Kidney (tissue), 14 donors: Measurements from ENCODE around the gene FLT4. TPM values are rescaled to one million over a fixed set of nuclear protein-coding genes. Genes with fewer than 3 reads are reported as not detected.

Source experiments
- DNase-seq, 5 donors: peaks; one replicate each; pipeline ENCODE4 v3.0.0-alpha.2; 2013 to 2020
- FAIRE-seq: peaks from 2 replicates; lab custom pipeline; 2012; peaks lifted over from hg19 to GRCh38; lab: Jason Lieb, UNC
- H3K27ac ChIP-seq, 2 donors: one replicate each; pipeline ENCODE4 v1.7.0; 2013; ENCODE audit warnings: low read depth in 2 of 2, low read length in 2 of 2, inconsistent platforms in 1 of 2
- H3K27me3 ChIP-seq: one replicate; pipeline ENCODE4 v1.7.1; 2013; ENCODE audit warnings: low read length, inconsistent platforms; ENCODE audit not compliant: control insufficient read depth, insufficient read depth
- H3K36me3 ChIP-seq, 3 donors: one replicate each; pipeline versions ENCODE4 v1.7.0 to v1.7.1; 2013; ENCODE audit warnings: low read length in 3 of 3, control low read depth in 1 of 3, inconsistent platforms in 1 of 3; ENCODE audit not compliant: insufficient read depth in 3 of 3, control insufficient read depth in 2 of 3
- H3K4me1 ChIP-seq, 3 donors: one replicate each; pipeline versions ENCODE4 v1.7.0 to v1.7.1; 2013; ENCODE audit warnings: low read length in 3 of 3, inconsistent platforms in 1 of 3, low read depth in 1 of 3; ENCODE audit not compliant: control insufficient read depth in 2 of 3, insufficient read depth in 2 of 3
- H3K4me3 ChIP-seq, 3 donors: one replicate each; pipeline versions ENCODE4 v1.7.0 to v1.8.1; 2013; ENCODE audit warnings: low read length in 3 of 3, control low read depth in 1 of 3, inconsistent platforms in 1 of 3
- H3K9ac ChIP-seq, 3 donors: one replicate each; pipeline versions ENCODE4 v1.7.0 to v1.7.1; 2013; ENCODE audit warnings: low read length in 3 of 3, control low read depth in 1 of 3, inconsistent platforms in 1 of 3
- H3K9me3 ChIP-seq, 3 donors: one replicate each; pipeline versions ENCODE4 v1.7.0 to v1.7.1; 2013; ENCODE audit warnings: low read length in 3 of 3, control low read depth in 1 of 3, inconsistent platforms in 1 of 3; ENCODE audit not compliant: control insufficient read depth in 2 of 3, insufficient read depth in 1 of 3
- intact Hi-C: fragments of 100-400 bp; cut with DNase I; formaldehyde crosslinking; loops from one replicate; pipeline ENCODE4 v1.11.1; 2022
- polyA plus RNA-seq: library from polyadenylated mRNA; stranded (reverse); fragments of 350-450 nt; fragmentation: Illumina TruSeq; extraction: RNeasy Lipid Tissue Mini Kit (QIAGEN cat#74804); gene quantifications from one replicate; pipeline ENCODE4 v1.2.3, GENCODE V29; 2014; ENCODE audit warnings: low read depth, low replicate concordance; ENCODE audit not compliant: insufficient read depth
- total RNA-seq: library from RNA; stranded (reverse); fragmentation: NEBNext Ultra II Directional; extraction: Animal tissue kit (Norgen Biotek cat#: 25700); gene quantifications from one replicate; pipeline ENCODE4 v1.2.1, GENCODE V29; 2021
- TF ChIP-seq, protein P1 (sequence below): IDR thresholded peaks from 3 replicates; pipeline ENCODE4 v1.5.1; 2012; ENCODE audit warnings: mild to moderate bottlenecking, moderate library complexity, borderline replicate concordance; ENCODE audit not compliant: insufficient read depth; ENCODE audit errors: extremely low read depth
- donor health status: control.
- donor health status: control.
- donor health status: control.
- donor health status: control.
- donor health status: control.
- donor health status: DM: yes; HTN: yes; CAD: no.
- donor health status: Normal renal cell carcinoma (clear cell type).

FLT4 gene
- total and polyA plus RNA-seq, 2 donors from 2014 or later: 6.9 to 29.4 TPM

GRCh38 chr5:180563994-180564393, 85.4 kb downstream of the FLT4 start:
- Histone ChIP-seq H3K4me1 (no peaks in the 10 kb centered on the region), H3K9ac (no peak overlapping the region), H3K27me3 (no peaks in the 10 kb centered on the region), H3K9me3 (no peaks in the 10 kb centered on the region), H3K4me3 (no peak overlapping the region), H3K36me3 (peaks cover 8 to 20% (median 9%) of the 10 kb centered on the region in 3 donors), H3K27ac (no peak overlapping the region)
- DNase-seq: no peak
- intact Hi-C loops: no loop called here
- TF ChIP-seq, protein P1, sequence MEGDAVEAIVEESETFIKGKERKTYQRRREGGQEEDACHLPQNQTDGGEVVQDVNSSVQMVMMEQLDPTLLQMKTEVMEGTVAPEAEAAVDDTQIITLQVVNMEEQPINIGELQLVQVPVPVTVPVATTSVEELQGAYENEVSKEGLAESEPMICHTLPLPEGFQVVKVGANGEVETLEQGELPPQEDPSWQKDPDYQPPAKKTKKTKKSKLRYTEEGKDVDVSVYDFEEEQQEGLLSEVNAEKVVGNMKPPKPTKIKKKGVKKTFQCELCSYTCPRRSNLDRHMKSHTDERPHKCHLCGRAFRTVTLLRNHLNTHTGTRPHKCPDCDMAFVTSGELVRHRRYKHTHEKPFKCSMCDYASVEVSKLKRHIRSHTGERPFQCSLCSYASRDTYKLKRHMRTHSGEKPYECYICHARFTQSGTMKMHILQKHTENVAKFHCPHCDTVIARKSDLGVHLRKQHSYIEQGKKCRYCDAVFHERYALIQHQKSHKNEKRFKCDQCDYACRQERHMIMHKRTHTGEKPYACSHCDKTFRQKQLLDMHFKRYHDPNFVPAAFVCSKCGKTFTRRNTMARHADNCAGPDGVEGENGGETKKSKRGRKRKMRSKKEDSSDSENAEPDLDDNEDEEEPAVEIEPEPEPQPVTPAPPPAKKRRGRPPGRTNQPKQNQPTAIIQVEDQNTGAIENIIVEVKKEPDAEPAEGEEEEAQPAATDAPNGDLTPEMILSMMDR: no peak
- FAIRE-seq: no peak

DNA sequence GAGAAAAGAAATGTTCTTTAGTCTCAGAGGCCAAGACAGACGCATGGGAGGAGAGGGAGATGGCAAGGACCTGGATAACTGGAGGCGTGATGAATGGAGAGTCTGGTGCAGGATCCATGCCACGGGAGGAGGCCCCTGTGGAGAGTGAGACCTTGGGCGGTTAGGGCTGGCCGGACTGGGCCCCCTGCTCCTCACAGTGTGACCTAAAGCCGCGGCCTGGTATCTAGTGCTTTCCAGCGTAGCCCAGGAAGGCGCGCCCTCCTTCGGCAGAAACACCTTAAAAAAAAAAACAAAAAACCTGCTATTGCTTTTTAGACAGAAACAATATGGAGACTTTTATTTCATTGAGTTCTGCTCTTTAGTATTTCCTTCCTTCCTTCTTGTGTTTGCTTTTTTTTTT, 91.2 kb downstream of the FLT4 start:
- peaks cover 3 to 16% (median 4%) of the 10 kb centered on the region in 3 donors for H3K36me3 ChIP-seq
- TF ChIP-seq, protein P1: no peak
- no peak overlapping the region for H3K27ac ChIP-seq
- H3K27me3 ChIP-seq: no peaks in the 10 kb centered on the region
- FAIRE-seq (no peak), DNase-seq (no peak)
- H3K4me3 ChIP-seq: no peak overlapping the region
- H3K9me3 ChIP-seq: no peaks in the 10 kb centered on the region
- intact Hi-C loops: no loop called here
- no peaks in the 10 kb centered on the region for H3K4me1 ChIP-seq
- no peak overlapping the region for H3K9ac ChIP-seq

GRCh38 chr5:180557217-180557809, 92.1 kb downstream of the FLT4 start:
- H3K27ac ChIP-seq: no peak overlapping the region
- TF ChIP-seq, protein P1: no peak
- H3K4me1 ChIP-seq: no peaks in the 10 kb centered on the region
- H3K9me3 ChIP-seq: no peaks in the 10 kb centered on the region
- no peaks in the 10 kb centered on the region for H3K27me3 ChIP-seq
- no peak for DNase-seq
- no peak overlapping the region for H3K4me3 ChIP-seq
- peaks cover 3 to 23% (median 4%) of the 10 kb centered on the region in 3 donors for H3K36me3 ChIP-seq
- H3K9ac ChIP-seq: no peak overlapping the region
- no peak for FAIRE-seq
- intact Hi-C loops: no loop called here
